GM23338 (cell line): ENCODE measurements around the gene ANKS1B. TPM values are rescaled to one million over a fixed set of nuclear protein-coding genes. Genes with fewer than 3 reads are reported as not detected.

Source experiments
- ATAC-seq: fragments of 200-7000 bp; cut with Tn5 transposase; 3 replicates; pipeline ENCODE4 v1.9.1; 2020
- DNase-seq: peaks from one replicate; pipeline ENCODE4 v3.0.0-alpha.2; 2015; ENCODE audit warnings: low spot score
- H2AFZ ChIP-seq: fragments of 200-600 bp; sonication (generic); 2 replicates; pipeline ENCODE4 v1.8.0; 2016; ENCODE audit warnings: antibody characterized with exemption, mild to moderate bottlenecking, moderate library complexity
- H3F3A ChIP-seq: fragments of 200-600 bp; sonication (generic); replicated peaks from 2 replicates; pipeline ENCODE4 v1.8.0; 2017; ENCODE audit warnings: antibody characterized with exemption, mixed run types, low read depth
- H3K27ac ChIP-seq: fragments of 200-600 bp; sonication (generic); 2 replicates; pipeline ENCODE4 v1.6.1; 2016; ENCODE audit warnings: low read depth
- H3K27me3 ChIP-seq: fragments of 200-600 bp; sonication (generic); 2 replicates; pipeline ENCODE4 v1.8.0; 2016; ENCODE audit warnings: mild to moderate bottlenecking, mixed run types, moderate library complexity; ENCODE audit not compliant: insufficient read depth
- H3K36me3 ChIP-seq: fragments of 200-600 bp; sonication (generic); 2 replicates; pipeline ENCODE4 v1.8.0; 2016; ENCODE audit warnings: mild to moderate bottlenecking; ENCODE audit not compliant: insufficient read depth
- H3K4me1 ChIP-seq: fragments of 200-600 bp; sonication (generic); 2 replicates; pipeline ENCODE4 v1.8.0; 2016; ENCODE audit warnings: mild to moderate bottlenecking, moderate library complexity; ENCODE audit not compliant: insufficient read depth
- H3K4me2 ChIP-seq: fragments of 200-600 bp; sonication (generic); 2 replicates; pipeline ENCODE4 v1.7.1; 2017; ENCODE audit warnings: mixed run types
- H3K4me3 ChIP-seq: fragments of 200-600 bp; sonication (generic); 2 replicates; pipeline ENCODE4 v1.6.1; 2016; ENCODE audit warnings: mixed run types
- H3K79me2 ChIP-seq: fragments of 200-600 bp; sonication (generic); replicated peaks from 2 replicates; pipeline ENCODE4 v1.8.0; 2017; ENCODE audit warnings: mild to moderate bottlenecking; ENCODE audit not compliant: insufficient read depth
- H3K9me2 ChIP-seq: fragments of 200-600 bp; sonication (generic); 2 replicates; pipeline ENCODE4 v1.8.0; 2017; ENCODE audit not compliant: insufficient read depth
- H4K20me1 ChIP-seq: fragments of 200-600 bp; sonication (generic); replicated peaks from 2 replicates; pipeline ENCODE4 v1.8.0; 2017; ENCODE audit warnings: mild to moderate bottlenecking; ENCODE audit not compliant: insufficient read depth
- H3K27ac Mint-ChIP-seq: 2 replicates; pipeline ENCODE4 v1.8.0; 2020; ENCODE audit warnings: inconsistent platforms, mild to moderate bottlenecking, moderate library complexity, mixed read lengths
- H3K27me3 Mint-ChIP-seq: 3 replicates; pipeline ENCODE4 v1.8.0; 2022; ENCODE audit warnings: low read depth, mild to moderate bottlenecking, moderate library complexity, mixed read lengths, inconsistent platforms; ENCODE audit not compliant: insufficient read depth, poor library complexity
- H3K36me3 Mint-ChIP-seq: 3 replicates; pipeline ENCODE4 v1.8.0; 2021; ENCODE audit warnings: low read depth, mild to moderate bottlenecking, inconsistent platforms, moderate library complexity, mixed read lengths
- H3K4me1 Mint-ChIP-seq: 3 replicates; pipeline ENCODE4 v1.8.0; 2020; ENCODE audit warnings: mild to moderate bottlenecking, inconsistent platforms, mixed read lengths
- H3K4me3 Mint-ChIP-seq: 3 replicates; pipeline ENCODE4 v1.8.0; 2021; ENCODE audit warnings: moderate library complexity, mild to moderate bottlenecking, inconsistent platforms, mixed read lengths
- H3K9me3 Mint-ChIP-seq: 3 replicates; pipeline ENCODE4 v1.8.0; 2020; ENCODE audit warnings: moderate library complexity, mild to moderate bottlenecking, inconsistent platforms, mixed read lengths
- CREB1 ChIP-seq: fragments of 250-450 bp; sonication (Bioruptor Pico); IDR thresholded peaks from 2 replicates; pipeline ENCODE4 v1.5.0; 2020; ENCODE audit warnings: low read depth, mild to moderate bottlenecking, moderate library complexity
- ETS1 ChIP-seq: IDR thresholded peaks from 2 replicates; pipeline ENCODE4 v1.6.1; 2016; ENCODE audit warnings: antibody characterized with exemption
- EZH2 ChIP-seq: fragments of 200-600 bp; sonication (generic); IDR thresholded peaks from one replicate; pipeline ENCODE4 v1.8.0; 2017; ENCODE audit warnings: antibody characterized with exemption, mild to moderate bottlenecking, low read depth; ENCODE audit not compliant: unreplicated experiment
- EZH2phosphoT487 ChIP-seq: fragments of 200-600 bp; sonication (generic); IDR thresholded peaks from one replicate; pipeline ENCODE4 v1.8.1; 2018; ENCODE audit warnings: antibody characterized with exemption; ENCODE audit not compliant: unreplicated experiment
- JUNB ChIP-seq: IDR thresholded peaks from one replicate; pipeline ENCODE4 v1.6.1; 2016; ENCODE audit warnings: antibody characterized with exemption; ENCODE audit not compliant: unreplicated experiment
- NANOG ChIP-seq: IDR thresholded peaks from 2 replicates; pipeline ENCODE4 v1.6.1; 2016; ENCODE audit warnings: antibody characterized with exemption, borderline replicate concordance
- POLR2AphosphoS5 ChIP-seq: IDR thresholded peaks from 2 replicates; pipeline ENCODE4 v1.6.1; 2016; ENCODE audit warnings: antibody characterized with exemption, low read depth
- REST ChIP-seq: IDR thresholded peaks from one replicate; pipeline ENCODE4 v1.6.1; 2018; ENCODE audit warnings: antibody characterized with exemption; ENCODE audit not compliant: unreplicated experiment
- STAT1 ChIP-seq: IDR thresholded peaks from one replicate; pipeline ENCODE4 v1.6.1; 2016; ENCODE audit warnings: antibody characterized with exemption; ENCODE audit not compliant: unreplicated experiment
- ZNF114 ChIP-seq: fragments of 250-450 bp; sonication (Bioruptor Pico); IDR thresholded peaks from 2 replicates; pipeline ENCODE4 v1.5.0; 2020; ENCODE audit warnings: mild to moderate bottlenecking, moderate library complexity
- ZNF331 ChIP-seq: fragments of 250-450 bp; sonication (Bioruptor Pico); IDR thresholded peaks from 2 replicates; pipeline ENCODE4 v1.5.0; 2020; ENCODE audit warnings: low read depth, mild to moderate bottlenecking, moderate library complexity
- ZNF462 ChIP-seq: fragments of 250-450 bp; sonication (Bioruptor Pico); IDR thresholded peaks from 2 replicates; pipeline ENCODE4 v1.5.0; 2020; ENCODE audit warnings: mild to moderate bottlenecking, moderate library complexity
- polyA plus RNA-seq: library from polyadenylated mRNA; unstranded; fragments of >200 nt; fragmentation: Nextera tagmentation; extraction: Ambion mirVana; gene quantifications from 2 replicates; pipeline ENCODE4 v1.2.1, GENCODE V29; 2016
- total RNA-seq: library from RNA; depleted of rRNA; stranded (reverse); fragments of >200 nt; shearing (Covaris generic); gene quantifications from 2 replicates; pipeline ENCODE4 v1.2.3, GENCODE V29; 2014
- TF ChIP-seq, protein P1 (sequence below), 2 experiments: fragments of 200-600 bp in 1 of 2; sonication (generic) in 1 of 2; conservative IDR thresholded peaks; 2 replicates each; pipeline versions ENCODE4 v1.5.1 to v1.6.1; 2016 to 2017; ENCODE audit warnings: antibody characterized with exemption in 2 of 2, low read depth in 2 of 2, mild to moderate bottlenecking in 2 of 2, moderate library complexity in 1 of 2

Gene ANKS1B
- total and polyA plus RNA-seq, 2 experiments from 2014 or later = 4.3 to 5.8 TPM

GRCh38 chr12:98918176-98918863, 1066.4 kb downstream of the ANKS1B start:
- Histone ChIP-seq H3K27ac (no peak overlapping the region), H3F3A (no peaks in the 10 kb centered on the region), H4K20me1 (no peaks in the 10 kb centered on the region), H3K36me3 (no peaks in the 10 kb centered on the region), H3K4me1 (no peaks in the 10 kb centered on the region), H2AFZ (no peak overlapping the region), H3K9me2 (no peaks in the 10 kb centered on the region), H3K79me2 (no peaks in the 10 kb centered on the region), H3K27me3 (no peaks in the 10 kb centered on the region), H3K4me3 (no peak overlapping the region), H3K4me2 (no peak overlapping the region)
- no peak overlapping the region for H3K27ac Mint-ChIP-seq
- H3K4me3 Mint-ChIP-seq = no peak overlapping the region
- H3K36me3 Mint-ChIP-seq = no peaks in the 10 kb centered on the region
- no peaks in the 10 kb centered on the region for H3K4me1 Mint-ChIP-seq
- no peaks in the 10 kb centered on the region for H3K9me3 Mint-ChIP-seq
- ATAC-seq (no peak), DNase-seq (no peak)
- no peaks in the 10 kb centered on the region for H3K27me3 Mint-ChIP-seq
- TF ChIP-seq ZNF114 = no peak
- TF ChIP-seq ZNF331 (CRISPR knock-in tag) = no peak
- TF ChIP-seq NANOG = no peak
- TF ChIP-seq POLR2AphosphoS5 = no peak
- no peak for TF ChIP-seq ZNF462 (CRISPR knock-in tag)
- TF ChIP-seq REST = no peak
- TF ChIP-seq EZH2 = no peak
- TF ChIP-seq JUNB = no peak
- no peak for TF ChIP-seq STAT1
- no peak for TF ChIP-seq ETS1
- TF ChIP-seq EZH2phosphoT487 = no peak
- TF ChIP-seq, protein P1, sequence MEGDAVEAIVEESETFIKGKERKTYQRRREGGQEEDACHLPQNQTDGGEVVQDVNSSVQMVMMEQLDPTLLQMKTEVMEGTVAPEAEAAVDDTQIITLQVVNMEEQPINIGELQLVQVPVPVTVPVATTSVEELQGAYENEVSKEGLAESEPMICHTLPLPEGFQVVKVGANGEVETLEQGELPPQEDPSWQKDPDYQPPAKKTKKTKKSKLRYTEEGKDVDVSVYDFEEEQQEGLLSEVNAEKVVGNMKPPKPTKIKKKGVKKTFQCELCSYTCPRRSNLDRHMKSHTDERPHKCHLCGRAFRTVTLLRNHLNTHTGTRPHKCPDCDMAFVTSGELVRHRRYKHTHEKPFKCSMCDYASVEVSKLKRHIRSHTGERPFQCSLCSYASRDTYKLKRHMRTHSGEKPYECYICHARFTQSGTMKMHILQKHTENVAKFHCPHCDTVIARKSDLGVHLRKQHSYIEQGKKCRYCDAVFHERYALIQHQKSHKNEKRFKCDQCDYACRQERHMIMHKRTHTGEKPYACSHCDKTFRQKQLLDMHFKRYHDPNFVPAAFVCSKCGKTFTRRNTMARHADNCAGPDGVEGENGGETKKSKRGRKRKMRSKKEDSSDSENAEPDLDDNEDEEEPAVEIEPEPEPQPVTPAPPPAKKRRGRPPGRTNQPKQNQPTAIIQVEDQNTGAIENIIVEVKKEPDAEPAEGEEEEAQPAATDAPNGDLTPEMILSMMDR (conservative IDR thresholded peaks at IDR 0.05; ENCODE audit: low read depth in 2 of 2) = no peak
- no peak for TF ChIP-seq CREB1 (CRISPR knock-in tag)
